ENCODE measurements around the gene CDC20. TPM values are rescaled to one million over a fixed set of nuclear protein-coding genes. Genes with fewer than 3 reads are reported as not detected.

Gene CDC20
- total and polyA plus RNA-seq, 2 of the 8 experiments (the other 6 are each of a cell fraction or from before 2014, with no cell fraction given), result 214 to 221 TPM

DNA sequence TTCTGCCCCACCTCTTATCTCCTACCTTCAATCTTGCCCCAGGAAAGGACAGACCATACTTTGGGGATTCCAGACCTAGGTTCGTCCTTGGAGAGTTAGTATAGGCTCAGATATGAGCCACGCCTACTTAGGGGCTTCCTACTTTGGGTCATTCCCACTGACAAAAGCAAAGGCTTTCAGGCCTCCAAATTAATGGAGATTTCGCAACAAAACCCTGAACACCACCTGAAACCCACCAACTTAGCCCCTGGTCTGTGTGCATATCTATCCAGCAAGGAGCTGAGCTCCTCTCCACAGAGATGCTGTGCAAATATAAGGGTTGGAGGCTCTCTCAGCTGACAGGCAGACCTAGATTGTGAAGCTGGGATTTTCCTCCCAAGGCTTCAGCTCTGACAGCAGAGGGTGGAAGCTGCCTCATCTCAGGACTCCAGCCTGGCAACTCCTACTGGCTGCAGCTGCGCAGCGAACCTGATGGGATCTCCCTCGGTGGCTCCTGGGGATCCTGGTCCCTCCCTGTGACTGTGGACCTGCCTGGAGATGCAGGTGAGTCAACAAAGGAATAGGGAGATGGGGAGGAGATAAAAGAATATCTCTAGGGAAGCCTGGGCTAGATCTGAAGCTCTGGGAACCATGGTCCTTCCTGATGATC lies 19.1 kb upstream of the CDC20 start:
- Histone ChIP-seq H4K5ac (ENCODE audit: insufficient read length, low read depth, low read length) (no peak overlapping the region), H2AK5ac (ENCODE audit: low read depth, low read length) (no peak overlapping the region), H4K8ac (ENCODE audit: extremely low read depth, insufficient read depth, low read length) (no peak overlapping the region), H2BK15ac (ENCODE audit: low read length) (no peak overlapping the region), H3K23ac (ENCODE audit: insufficient read length) (no peak overlapping the region), H2BK5ac (ENCODE audit: low read depth, low read length) (no peak overlapping the region), H3K9ac (replicated peaks in 1 of 4; ENCODE audit: extremely low read depth in 1 of 4, low read depth in 3 of 4, low read length in 3 of 4) (no peak overlapping the region), H3K56ac (replicated peaks; ENCODE audit: insufficient read length, low read depth, low read length) (no peak overlapping the region), H3K4me2 (ENCODE audit: insufficient read depth in 1 of 2, low read depth in 2 of 2, low read length in 2 of 2) (no peak overlapping the region), H3K79me2 (ENCODE audit: control insufficient read depth in 1 of 2, insufficient read depth in 2 of 2, low read length in 2 of 2) (no peaks in the 10 kb centered on the region), H4K20me1 (replicated peaks in 1 of 2; ENCODE audit: control insufficient read depth in 1 of 2, insufficient read depth in 2 of 2, low read length in 2 of 2) (no peaks in the 10 kb centered on the region), H2BK12ac (ENCODE audit: low read depth, low read length) (no peak overlapping the region), H3K79me1 (ENCODE audit: low read depth, low read length) (no peaks in the 10 kb centered on the region), H4K91ac (replicated peaks; ENCODE audit: insufficient read length, low read length) (no peak overlapping the region), H3K4me3 (ENCODE audit: extremely low read depth in 1 of 4, insufficient read depth in 2 of 4, low read depth in 3 of 4, low read length in 4 of 4) (no peak overlapping the region), H3K18ac (ENCODE audit: extremely low read depth, low read length) (no peak overlapping the region), H3K4ac (replicated peaks; ENCODE audit: insufficient read length, low read depth, low read length) (no peak overlapping the region), H3K14ac (ENCODE audit: insufficient read length) (no peak overlapping the region), H3K9me3 (ENCODE audit: insufficient read depth in 2 of 2, low read depth in 1 of 2, low read length in 1 of 2) (no peaks in the 10 kb centered on the region), H3K23me2 (ENCODE audit: low read depth, low read length) (no peaks in the 10 kb centered on the region), H2BK20ac (ENCODE audit: low read length) (no peak overlapping the region), H3K27me3 (replicated peaks in 1 of 4; ENCODE audit: control insufficient read depth in 3 of 4, extremely low read depth in 1 of 4, insufficient read depth in 3 of 4, low read length in 3 of 4) (no peaks in the 10 kb centered on the region), H2AFZ (ENCODE audit: low read length) (no peak overlapping the region), H2BK120ac (replicated peaks; ENCODE audit: low read depth, low read length) (no peak overlapping the region), H3K27ac (ENCODE audit: low read depth, low read length) (no peak overlapping the region), H3K4me1 (replicated peaks in 1 of 4; ENCODE audit: control insufficient read depth in 3 of 4, insufficient read depth in 4 of 4, low read length in 3 of 4) (no peaks in the 10 kb centered on the region), H3K36me3 (ENCODE audit: control insufficient read depth in 2 of 4, insufficient read depth in 4 of 4, low read length in 3 of 4) (no peaks in the 10 kb centered on the region)
- WGBS, 2 experiments (ENCODE audit: extremely low coverage in 1 of 2, insufficient coverage in 1 of 2, insufficient read length in 1 of 2, insufficient replicate concordance in 2 of 2, low coverage in 1 of 2, low lambda C conversion rate in 2 of 2, missing lambda C conversion rate in 1 of 2), result 76% methylated on average over 6 of the region's 6 CpGs; no CpG with 5 or more reads in 1 of the 2 experiments
- TF ChIP-seq RBBP5 (IDR thresholded peaks at IDR 0.05; ENCODE audit: borderline replicate concordance, low read depth, low read length) (no peak), CREB1 (IDR thresholded peaks at IDR 0.05) (no peak), RXRA (IDR thresholded peaks at IDR 0.05; ENCODE audit: insufficient read depth, low read depth, low read length) (no peak), JUN (IDR thresholded peaks at IDR 0.05; ENCODE audit: low read depth, low read length) (no peak)
- TF ChIP-seq, protein P1, sequence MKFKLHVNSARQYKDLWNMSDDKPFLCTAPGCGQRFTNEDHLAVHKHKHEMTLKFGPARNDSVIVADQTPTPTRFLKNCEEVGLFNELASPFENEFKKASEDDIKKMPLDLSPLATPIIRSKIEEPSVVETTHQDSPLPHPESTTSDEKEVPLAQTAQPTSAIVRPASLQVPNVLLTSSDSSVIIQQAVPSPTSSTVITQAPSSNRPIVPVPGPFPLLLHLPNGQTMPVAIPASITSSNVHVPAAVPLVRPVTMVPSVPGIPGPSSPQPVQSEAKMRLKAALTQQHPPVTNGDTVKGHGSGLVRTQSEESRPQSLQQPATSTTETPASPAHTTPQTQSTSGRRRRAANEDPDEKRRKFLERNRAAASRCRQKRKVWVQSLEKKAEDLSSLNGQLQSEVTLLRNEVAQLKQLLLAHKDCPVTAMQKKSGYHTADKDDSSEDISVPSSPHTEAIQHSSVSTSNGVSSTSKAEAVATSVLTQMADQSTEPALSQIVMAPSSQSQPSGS (IDR thresholded peaks at IDR 0.05; ENCODE audit: low read length), result no peak
- TF ChIP-seq, protein P2, sequence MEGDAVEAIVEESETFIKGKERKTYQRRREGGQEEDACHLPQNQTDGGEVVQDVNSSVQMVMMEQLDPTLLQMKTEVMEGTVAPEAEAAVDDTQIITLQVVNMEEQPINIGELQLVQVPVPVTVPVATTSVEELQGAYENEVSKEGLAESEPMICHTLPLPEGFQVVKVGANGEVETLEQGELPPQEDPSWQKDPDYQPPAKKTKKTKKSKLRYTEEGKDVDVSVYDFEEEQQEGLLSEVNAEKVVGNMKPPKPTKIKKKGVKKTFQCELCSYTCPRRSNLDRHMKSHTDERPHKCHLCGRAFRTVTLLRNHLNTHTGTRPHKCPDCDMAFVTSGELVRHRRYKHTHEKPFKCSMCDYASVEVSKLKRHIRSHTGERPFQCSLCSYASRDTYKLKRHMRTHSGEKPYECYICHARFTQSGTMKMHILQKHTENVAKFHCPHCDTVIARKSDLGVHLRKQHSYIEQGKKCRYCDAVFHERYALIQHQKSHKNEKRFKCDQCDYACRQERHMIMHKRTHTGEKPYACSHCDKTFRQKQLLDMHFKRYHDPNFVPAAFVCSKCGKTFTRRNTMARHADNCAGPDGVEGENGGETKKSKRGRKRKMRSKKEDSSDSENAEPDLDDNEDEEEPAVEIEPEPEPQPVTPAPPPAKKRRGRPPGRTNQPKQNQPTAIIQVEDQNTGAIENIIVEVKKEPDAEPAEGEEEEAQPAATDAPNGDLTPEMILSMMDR (IDR thresholded peaks at IDR 0.05; ENCODE audit: control extremely low read depth in 1 of 3, insufficient read depth in 1 of 3, low read depth in 1 of 3, low read length in 3 of 3), result no peak
- CTCF ChIA-PET (ENCODE audit: partially characterized antibody), result interaction anchor here (0.9 to 1.0 kb wide), 2 partner anchors 10 to 75 kb away, joined by 3 to 4 read pairs; no protein-coding TSS in a partner anchor
- POLR2A ChIA-PET (ENCODE audit: partially characterized antibody), result interaction anchor here (1.4 to 2.3 kb wide), 3 partner anchors 19 to 29 kb away, joined by 3 to 9 read pairs (median 5); partner anchors contain the start of genes CDC20 and ELOVL1
- DNase-seq (ENCODE audit: low read depth in 1 of 2, low spot score in 2 of 2) (no peak), FAIRE-seq (no peak)

Measured in H1 (cell line).